Stimulated activated CD4-positive, alpha-beta T cell treated with anti-CD3 and anti-CD28 coated beads, Interleukin-1b, Interleukin-23, amount 100 ng/mL, for 48 hours (primary cell): ENCODE results near the gene PROSER3.

Experiments used
- DNase-seq: peaks from one replicate; pipeline ENCODE4 v3.0.0-alpha.2; 2020

The PROSER3 gene

DNA sequence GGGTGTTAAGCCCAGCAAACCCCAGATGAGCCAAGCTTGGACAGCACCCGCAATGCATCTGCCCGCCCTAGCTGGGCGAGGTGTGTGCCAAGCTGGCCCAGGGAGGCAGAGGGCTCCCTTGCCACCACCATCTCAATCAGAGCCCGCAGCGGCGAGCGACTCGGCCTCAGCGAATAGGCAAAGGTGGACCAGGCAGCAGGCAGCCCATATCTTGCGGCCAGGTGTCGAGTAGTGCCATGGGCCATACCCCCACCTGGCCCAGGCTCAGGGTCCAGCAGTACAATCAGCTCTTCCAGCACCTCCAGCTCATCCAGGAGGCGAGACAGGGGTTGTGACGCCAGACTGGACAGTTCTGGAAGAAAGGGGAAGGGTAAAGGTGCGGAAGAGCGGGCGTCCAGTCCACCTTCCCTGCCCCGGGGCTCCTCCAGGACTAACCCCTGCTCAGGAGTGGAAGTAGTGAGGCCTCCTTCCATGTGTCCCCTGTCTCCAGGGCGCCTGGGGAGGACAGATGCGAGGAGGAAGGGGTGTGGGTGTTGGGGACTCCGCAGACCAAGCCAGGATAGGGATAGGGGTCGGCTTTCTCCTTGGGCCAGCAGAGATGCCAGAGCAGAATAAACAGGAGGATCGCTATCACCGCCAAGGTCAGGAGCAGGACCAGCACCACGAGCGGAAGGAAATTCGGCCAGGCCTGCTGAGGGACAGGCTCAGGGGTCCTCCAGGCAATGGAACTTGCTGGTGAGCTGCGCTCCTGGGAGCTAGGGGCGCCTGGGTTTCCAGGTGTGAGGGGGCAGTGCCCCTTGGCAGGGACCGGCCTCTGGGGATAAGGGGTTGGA, 18.5 kb upstream of the PROSER3 start:
- no peak for DNase-seq

DNA sequence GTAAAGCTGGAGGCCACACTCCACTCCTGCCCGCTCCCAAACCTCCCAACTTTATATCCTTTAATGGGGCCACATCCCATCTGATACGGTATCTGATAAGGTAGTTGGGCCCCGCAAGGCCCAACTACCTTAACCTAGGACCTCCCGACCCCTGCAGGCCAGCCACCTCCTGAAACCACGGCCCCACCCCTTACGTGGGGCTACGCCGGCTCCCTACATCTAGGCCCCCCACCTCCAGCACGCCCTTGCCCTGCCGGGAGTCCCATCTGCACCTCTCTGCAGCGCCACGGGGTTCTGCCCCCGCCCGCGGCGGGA, 17.9 kb upstream of the PROSER3 start:
- no peak for DNase-seq

DNA sequence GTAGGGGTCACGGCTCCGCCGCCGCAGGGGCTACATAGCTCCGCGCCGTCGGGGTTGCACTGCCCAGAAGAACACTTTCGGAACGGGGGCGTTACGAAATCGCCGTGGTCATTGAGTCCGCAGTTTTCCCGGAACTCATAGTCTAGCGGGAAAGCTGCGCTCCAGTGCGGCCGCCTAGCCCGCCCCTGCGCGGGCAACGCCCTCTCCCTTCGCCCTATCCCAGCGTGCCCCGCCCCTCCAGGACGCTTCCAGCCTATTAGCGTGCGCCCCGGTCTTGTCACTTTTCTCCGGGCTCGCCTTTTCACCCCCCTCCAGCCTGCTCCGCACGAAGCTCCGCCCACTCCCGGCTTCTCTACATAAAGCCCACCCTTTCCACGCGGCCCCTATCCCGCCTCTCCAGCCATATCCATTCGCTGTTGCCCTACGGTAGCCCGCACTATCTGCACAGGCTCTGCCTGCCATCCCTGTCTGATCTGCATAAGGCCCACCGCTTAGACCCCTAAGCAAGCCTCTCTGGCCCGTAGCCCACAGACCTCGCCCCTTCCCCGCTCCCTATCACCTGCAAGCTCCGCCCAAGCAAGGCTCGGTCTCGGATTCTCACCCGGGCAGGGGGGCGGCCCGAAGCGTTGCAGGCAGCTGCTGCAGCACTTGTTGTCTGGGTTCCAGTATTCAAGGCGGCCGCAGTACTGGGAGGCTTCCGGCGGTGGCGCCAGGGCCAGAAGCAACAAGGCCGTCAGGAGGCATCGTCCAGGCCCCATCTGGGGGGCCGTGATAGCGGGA, 17.4 kb upstream of the PROSER3 start:
- peak; percentile 95 for DNase-seq

- DNase-seq, result no peak
Observed at GRCh38 chr19:35741203-35741515, 16.8 kb upstream of the PROSER3 start.

DNA sequence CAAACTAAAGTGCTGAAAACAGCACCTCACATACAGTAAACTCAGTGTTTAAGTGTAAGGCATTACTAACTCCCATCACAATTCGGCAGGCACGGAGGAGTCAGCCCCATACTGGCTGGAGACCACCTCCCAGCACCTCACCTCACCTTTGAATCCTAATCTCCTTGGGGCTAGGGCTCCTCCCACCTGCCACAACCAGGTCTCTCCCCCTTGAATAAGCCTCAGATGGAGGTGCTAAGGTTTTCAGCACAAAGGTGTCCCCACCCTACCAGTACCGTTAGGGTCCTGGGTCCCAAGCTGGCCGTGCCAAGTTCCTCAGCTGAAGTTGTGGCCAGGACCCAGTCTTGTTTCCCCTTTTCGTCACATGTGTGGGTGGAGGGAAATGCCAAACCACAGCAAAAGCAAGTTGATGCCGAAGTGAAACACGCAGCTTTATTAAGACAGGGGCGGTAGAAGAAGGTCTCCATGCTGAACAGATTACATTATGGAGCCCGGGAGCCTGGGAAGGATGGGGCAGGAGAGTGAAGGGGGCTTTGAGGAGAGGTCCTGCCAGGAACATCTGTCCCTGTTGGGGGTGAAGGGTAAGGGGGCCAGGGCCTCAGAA, 15.8 kb upstream of the PROSER3 start, which contains the start of gene IGFLR1:
Gene IGFLR1, minus strand, starts transcription at position 332 of the 604 bp plus-strand sequence. CDS start 1,272 bp downstream, outside the sequence.
- peak; percentile 77 for DNase-seq

DNA sequence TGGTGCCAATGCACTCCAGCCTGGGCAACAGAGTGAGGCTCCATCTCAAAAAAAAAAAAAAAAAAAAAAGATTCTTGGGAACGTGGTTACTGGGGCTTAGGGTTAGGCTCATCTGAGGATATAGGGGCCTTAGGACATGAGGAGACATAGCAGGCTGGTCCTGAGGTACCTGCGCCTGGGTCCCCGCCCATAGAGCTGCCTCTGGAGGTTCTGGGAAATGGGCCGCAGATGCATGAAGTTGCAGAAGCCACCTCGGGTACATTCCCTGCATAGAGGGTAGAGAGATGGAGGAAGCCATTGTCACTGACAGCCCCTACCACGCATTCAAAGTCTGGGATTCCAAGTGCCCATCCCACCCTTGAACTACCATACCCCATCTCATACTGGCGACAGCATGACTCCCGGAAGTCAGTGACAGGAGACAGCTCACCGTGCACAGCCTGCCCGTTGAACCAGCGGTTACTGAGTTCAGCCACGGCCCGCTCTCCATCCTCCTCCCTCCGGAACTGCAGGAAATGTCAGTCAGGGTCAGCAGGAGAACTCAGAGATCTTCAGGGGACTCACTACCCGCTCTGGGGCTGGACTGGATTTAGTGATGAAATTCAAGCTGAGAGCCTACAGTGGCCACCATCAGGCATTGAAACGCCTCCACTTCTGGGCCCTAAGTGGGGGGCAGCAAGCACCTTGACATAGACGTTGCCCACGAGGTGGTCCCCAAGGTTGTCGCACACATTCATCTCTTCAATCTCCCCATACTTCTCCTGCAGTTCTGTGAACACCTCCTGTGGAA, 14.1 kb upstream of the PROSER3 start:
- DNase-seq, result no peak

- peak; percentile 94 for DNase-seq
Observed at GRCh38 chr19:35744430-35745327, 13.3 kb upstream of the PROSER3 start.

- DNase-seq, result peak; percentile 97
Observed at GRCh38 chr19:35745328-35746086, 12.5 kb upstream of the PROSER3 start, which contains the start of the genes PSENEN and U2AF1L4. TSS of gene PSENEN (plus strand) at chr19:35745651. CDS start at chr19:35745931, 280 bp downstream. TSS of gene U2AF1L4 (minus strand) at chr19:35745418. CDS start at chr19:35745391, 27 bp downstream.

DNA sequence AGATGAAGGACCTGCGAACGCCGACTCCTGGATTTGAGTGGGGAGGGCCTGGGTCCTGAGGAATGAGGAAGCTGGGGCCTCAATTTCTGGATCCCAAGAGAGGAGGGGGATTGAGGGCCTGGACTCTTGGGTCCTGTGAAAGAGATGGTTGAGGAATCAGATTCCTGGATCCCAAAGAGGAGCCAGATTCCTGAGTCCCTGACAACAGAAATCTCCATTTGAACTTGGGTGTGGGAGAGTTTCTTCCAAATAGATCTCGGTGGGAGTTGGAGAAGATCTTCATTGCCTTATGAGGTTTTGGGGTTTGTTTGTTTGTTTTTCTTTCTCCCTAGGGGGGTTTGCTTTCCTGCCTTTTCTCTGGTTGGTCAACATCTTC, 11.9 kb upstream of the PROSER3 start:
- no peak for DNase-seq

- DNase-seq, result no peak
Observed at GRCh38 chr19:35746531-35746930, 11.4 kb upstream of the PROSER3 start.

DNA sequence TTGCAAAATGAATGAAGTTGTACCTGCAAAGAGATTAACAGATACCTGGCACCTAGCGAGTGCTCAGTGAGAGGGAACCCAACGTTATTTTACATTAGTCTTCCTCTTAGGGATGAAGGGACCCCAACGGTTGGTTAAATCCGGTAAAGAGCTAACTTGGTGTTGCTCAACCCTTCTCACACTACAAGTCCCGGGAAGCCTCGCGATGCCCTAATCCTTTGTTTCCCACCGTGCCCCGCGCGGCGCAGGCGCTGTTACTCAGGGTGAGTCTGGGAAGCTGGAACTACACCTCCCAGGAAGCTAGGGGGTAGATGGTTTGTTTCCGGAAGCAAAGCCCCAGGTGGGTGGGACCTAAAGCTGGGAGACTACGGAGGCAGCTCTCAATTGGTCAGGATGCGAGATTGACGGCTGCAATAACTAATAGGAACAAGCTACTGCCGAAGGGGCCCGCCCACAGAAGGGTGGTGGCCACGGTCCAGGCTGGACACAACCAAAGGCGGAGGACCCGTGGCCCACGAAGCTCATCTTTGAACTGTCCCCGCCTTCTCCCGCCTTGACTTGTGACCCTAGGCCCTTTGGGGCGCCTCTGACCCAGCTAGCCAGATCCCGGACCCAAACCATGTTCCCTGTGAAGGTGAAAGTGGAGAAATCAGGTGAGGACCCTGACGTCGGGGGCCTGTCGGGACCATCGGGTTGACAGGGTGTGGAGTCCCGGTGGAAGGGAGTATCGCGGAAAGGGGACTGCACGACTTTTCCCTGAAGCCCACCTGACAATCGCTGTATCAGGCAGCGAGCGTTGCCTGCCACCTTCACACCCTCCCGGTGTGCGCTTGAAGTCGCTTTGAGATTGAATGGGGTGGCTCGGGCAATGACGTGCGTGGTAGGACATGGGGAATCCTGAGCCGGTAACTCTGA, 9.6 kb upstream of the PROSER3 start, which contains the start of gene LIN37:
Gene LIN37, plus strand, starts transcription at position 471 of the 915 bp plus-strand sequence. Its CDS starts 149 bp downstream, at position 620.
- peak; percentile 99 for DNase-seq

DNA sequence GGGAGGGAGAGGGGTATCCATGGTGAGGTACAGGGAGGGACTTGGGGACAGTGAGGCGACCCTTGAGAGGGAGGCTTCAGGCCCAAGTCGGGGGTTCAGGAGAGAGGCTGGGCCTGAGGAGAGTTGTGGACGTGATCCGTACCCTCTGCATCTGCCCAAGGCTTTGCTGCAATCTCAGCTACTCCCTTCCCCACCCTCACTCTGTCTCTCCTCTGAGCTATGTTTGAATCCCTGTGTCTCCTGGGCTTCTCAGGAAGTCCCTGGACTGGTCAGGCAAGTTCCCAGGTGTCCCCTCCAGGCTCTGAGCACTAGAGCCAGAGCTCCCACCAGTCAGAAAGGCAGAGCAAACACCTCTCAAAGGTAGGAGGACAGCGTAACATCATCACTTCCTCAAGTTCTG, 7.8 kb upstream of the PROSER3 start:
- no peak for DNase-seq

- no peak for DNase-seq
Observed at GRCh38 chr19:35751839-35752745, 5.9 kb upstream of the PROSER3 start.

GRCh38 chr19:35752746-35753350, 5.1 kb upstream of the PROSER3 start:
- no peak for DNase-seq

DNA sequence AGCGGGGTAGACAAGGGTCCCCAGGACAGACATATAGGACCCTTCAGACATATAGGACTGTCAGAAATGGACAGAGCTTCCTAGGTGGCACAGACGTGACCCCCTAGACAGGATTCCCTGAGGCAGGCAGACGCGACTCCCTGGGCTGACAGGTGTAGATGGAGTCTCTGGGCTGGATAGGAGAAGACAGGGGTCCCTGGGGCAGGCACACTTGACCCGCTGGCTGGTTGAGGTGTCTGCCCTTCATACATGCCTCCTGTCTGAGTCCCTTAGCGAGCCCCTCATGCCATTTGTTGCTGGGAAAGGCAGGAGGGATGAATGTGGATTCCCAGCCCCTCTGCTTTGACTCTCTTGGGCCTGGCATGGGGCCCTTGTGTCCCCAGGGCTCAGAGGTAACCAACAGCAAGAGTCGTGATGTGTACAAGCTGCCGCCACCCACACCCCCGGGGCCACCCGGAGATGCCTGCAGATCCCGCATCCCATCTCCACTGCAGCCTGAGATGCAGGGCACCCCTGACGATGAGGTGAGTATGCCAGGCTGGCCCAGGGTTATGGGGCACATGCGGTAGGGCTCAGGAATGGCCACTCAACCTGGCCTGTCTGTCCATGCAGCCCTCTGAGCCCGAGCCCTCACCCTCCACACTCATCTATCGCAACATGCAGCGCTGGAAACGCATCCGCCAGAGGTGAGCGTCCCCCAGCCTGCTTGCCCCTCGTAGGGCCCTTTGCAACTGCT, 4.2 kb upstream of the PROSER3 start:
- DNase-seq, result no peak

DNA sequence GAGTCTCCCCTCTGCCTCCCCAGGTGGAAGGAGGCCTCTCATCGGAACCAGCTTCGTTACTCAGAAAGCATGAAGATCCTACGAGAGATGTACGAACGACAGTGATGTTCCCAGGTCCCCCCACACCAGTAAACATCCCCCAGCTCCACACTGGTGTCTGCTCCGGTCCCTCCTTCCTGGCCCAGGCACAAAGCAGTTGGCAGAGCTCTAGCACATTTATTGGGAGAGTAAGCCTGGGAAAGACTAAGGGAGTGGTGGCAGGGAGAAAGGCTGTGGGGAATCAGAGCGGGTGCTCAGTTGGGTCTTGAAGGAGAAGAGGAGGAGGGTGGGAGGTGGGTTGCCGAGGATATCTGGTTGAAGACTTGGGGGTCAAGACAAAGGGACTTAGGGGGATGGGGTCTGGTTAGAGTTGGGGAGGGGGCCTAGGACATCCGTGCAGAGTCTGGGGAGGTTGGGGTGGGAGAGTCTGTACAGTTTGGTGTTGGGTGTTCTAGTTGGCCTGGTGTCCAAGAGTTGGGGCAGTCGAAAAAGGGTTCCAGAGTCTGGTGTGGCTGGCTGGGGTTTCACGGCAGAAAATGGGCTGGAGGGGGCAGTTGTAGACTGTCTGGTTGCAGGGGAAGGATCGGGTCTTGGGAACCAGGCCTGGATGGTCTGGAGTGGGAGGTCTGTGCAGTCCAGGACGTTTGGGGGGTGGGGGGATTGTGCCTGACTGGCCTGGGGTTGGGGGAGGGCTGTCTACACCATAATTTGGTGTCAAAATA, 3.4 kb upstream of the PROSER3 start:
- DNase-seq, result no peak

GRCh38 chr19:35755131-35755549, 2.8 kb upstream of the PROSER3 start:
- DNase-seq, result no peak
